ENCODE measurements around the gene SMS.

SMS gene

DNA sequence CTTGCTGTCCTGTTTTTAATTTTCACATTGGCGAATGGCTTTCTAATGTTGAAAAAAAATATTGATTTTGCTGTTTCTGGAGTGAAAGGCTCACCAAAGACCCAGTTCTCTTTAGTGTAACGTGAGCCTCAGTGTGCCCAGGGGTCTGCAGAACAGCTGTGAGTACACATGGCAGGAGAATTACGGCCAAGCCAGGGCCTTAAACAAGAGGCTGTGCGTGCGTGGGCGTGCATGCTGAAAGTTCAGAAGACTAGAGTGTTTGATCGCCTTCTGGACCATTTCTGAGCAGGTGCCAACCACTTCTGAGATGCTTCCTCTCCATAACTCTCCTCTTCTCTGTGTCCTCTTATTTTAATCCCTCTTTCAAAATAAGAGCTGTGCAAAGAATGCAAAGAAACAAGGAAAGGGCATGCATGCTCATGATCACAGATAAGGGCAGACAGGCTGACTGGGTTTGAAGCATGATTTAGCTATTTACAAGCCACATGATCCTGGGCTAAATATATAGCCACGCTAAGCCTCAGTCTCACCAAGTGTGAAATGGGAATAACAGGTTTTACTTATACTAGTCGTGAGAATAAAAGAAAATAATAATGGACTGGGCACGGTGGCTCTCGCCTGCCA lies 101.5 kb downstream of the SMS start:
- FAIRE-seq: no peak

DNA sequence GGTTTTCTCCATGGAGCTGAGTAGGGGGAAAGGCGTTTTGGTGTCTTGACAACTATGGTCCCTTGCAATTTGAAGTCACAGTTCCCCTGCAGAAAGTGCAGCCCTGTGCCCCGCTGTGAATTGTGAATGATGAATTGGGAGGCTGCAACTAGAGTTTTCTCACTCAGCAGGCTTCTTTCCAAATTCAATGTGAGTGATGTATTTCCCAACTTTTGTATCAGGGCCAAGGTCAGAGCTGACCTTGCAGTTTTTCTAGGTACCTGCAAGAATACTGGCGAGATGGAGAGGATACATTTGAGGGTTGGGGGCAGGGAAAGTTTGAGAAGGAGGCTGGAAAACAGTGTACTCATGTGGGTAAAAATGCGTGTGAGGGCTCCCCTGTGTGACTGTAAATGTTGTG lies 103.4 kb downstream of the SMS start:
- FAIRE-seq: no peak

Data from endometrium (tissue), 2 donors.